Lower lobe of right lung (tissue), 2 donors: ENCODE data around the gene KCNG2. TPM values are rescaled to one million over a fixed set of nuclear protein-coding genes. Genes with fewer than 3 reads are reported as not detected.

Source experiments
- ATAC-seq, 2 donors: fragments of 200-7000 bp; cut with Tn5 transposase; one replicate each; pipeline ENCODE4 v1.9.1; 2020 to 2022; ENCODE audit warnings: mild to moderate bottlenecking in 2 of 2, moderate library complexity in 2 of 2
- DNase-seq: peaks from one replicate; pipeline ENCODE4 v3.0.0-alpha.2; 2020
- H3K27ac ChIP-seq: fragments of 200-600 bp; one replicate; pipeline ENCODE4 v1.8.0; 2022
- H3K27me3 ChIP-seq: fragments of 200-600 bp; one replicate; pipeline ENCODE4 v1.8.0; 2022; ENCODE audit warnings: low read depth
- H3K36me3 ChIP-seq: fragments of 200-600 bp; one replicate; pipeline ENCODE4 v1.8.0; 2022; ENCODE audit warnings: mild to moderate bottlenecking
- H3K4me1 ChIP-seq: fragments of 200-600 bp; one replicate; pipeline ENCODE4 v1.8.0; 2022
- H3K4me3 ChIP-seq: fragments of 200-600 bp; one replicate; pipeline ENCODE4 v1.8.0; 2022; ENCODE audit warnings: mild to moderate bottlenecking
- H3K9me3 ChIP-seq: fragments of 200-600 bp; one replicate; pipeline ENCODE4 v1.8.0; 2022
- CTCF ChIP-seq: fragments of 200-600 bp; IDR thresholded peaks from one replicate; pipeline ENCODE4 v1.8.0; 2022; ENCODE audit warnings: antibody characterized with exemption, mild to moderate bottlenecking
- intact Hi-C: fragments of 100-400 bp; cut with DNase I; formaldehyde crosslinking; loops from one replicate; pipeline ENCODE4 v1.11.0; 2022
- total RNA-seq: library from RNA; stranded (reverse); fragmentation: NEBNext Ultra II Directional; extraction: Animal tissue kit (Norgen Biotek cat#: 25700); gene quantifications from one replicate; pipeline ENCODE4 v1.2.1, GENCODE V29; 2021
- donor health status: DM: no; HTN: yes; CAD: no; lungs with severe emphysema.

Gene KCNG2
- total RNA-seq, 1 donor from 2014 or later = 0.50 TPM

- Histone ChIP-seq H3K36me3 (peaks cover 18% of the 10 kb centered on the region), H3K27ac (no peak overlapping the region), H3K27me3 (no peaks in the 10 kb centered on the region), H3K4me1 (no peaks in the 10 kb centered on the region), H3K4me3 (no peak overlapping the region), H3K9me3 (peaks cover 2% of the 10 kb centered on the region)
- intact Hi-C loops = no loop called here
- TF ChIP-seq CTCF = no peak
- DNase-seq (no peak), ATAC-seq (peak; percentile 2 to 6)
Observed at GRCh38 chr18:79903787-79904356, 106.1 kb downstream of the KCNG2 start.

- DNase-seq (peak; percentile 47), ATAC-seq (peak in 1 of 2 donors; percentile 9)
- intact Hi-C loops = no loop called here
- TF ChIP-seq CTCF = no peak
- peaks cover 18% of the 10 kb centered on the region for H3K36me3 ChIP-seq
- H3K9me3 ChIP-seq = no peaks in the 10 kb centered on the region
- H3K4me1 ChIP-seq = no peaks in the 10 kb centered on the region
- no peak overlapping the region for H3K4me3 ChIP-seq
- no peaks in the 10 kb centered on the region for H3K27me3 ChIP-seq
- no peak overlapping the region for H3K27ac ChIP-seq
Observed at GRCh38 chr18:79904357-79905147, 106.8 kb downstream of the KCNG2 start.

GRCh38 chr18:79905389-79905911, 107.7 kb downstream of the KCNG2 start:
- H3K36me3 ChIP-seq = peaks cover 18% of the 10 kb centered on the region
- no peak overlapping the region for H3K4me3 ChIP-seq
- H3K4me1 ChIP-seq = no peaks in the 10 kb centered on the region
- H3K27ac ChIP-seq = no peak overlapping the region
- DNase-seq = peak; percentile 49
- intact Hi-C loops = no loop called here
- peak; percentile 10 to 39 for ATAC-seq
- TF ChIP-seq CTCF = no peak
- H3K9me3 ChIP-seq = no peaks in the 10 kb centered on the region
- no peaks in the 10 kb centered on the region for H3K27me3 ChIP-seq

GRCh38 chr18:79905993-79906392, 108.3 kb downstream of the KCNG2 start:
- no peaks in the 10 kb centered on the region for H3K27me3 ChIP-seq
- H3K4me3 ChIP-seq = no peak overlapping the region
- H3K27ac ChIP-seq = no peak overlapping the region
- H3K4me1 ChIP-seq = no peaks in the 10 kb centered on the region
- H3K36me3 ChIP-seq = peaks cover 18% of the 10 kb centered on the region
- intact Hi-C loops = no loop called here
- DNase-seq (no peak), ATAC-seq (no peak)
- no peak for TF ChIP-seq CTCF
- H3K9me3 ChIP-seq = no peaks in the 10 kb centered on the region

GRCh38 chr18:79906706-79907105, 109.0 kb downstream of the KCNG2 start:
- H3K9me3 ChIP-seq = no peaks in the 10 kb centered on the region
- intact Hi-C loops = no loop called here
- no peaks in the 10 kb centered on the region for H3K4me1 ChIP-seq

More at GRCh38 chr18:79906706-79907105, 109.0 kb downstream of the KCNG2 start:
- no peaks in the 10 kb centered on the region for H3K27me3 ChIP-seq
- H3K4me3 ChIP-seq = no peak overlapping the region
- no peak for ATAC-seq
- no peak for TF ChIP-seq CTCF
- peaks cover 18% of the 10 kb centered on the region for H3K36me3 ChIP-seq
- DNase-seq = no peak
- H3K27ac ChIP-seq = no peak overlapping the region
